ENCODE results near the gene UVRAG. TPM values are rescaled to one million over a fixed set of nuclear protein-coding genes. Genes with fewer than 3 reads are reported as not detected.

The UVRAG gene
- total and polyA plus RNA-seq, 2 of the 4 experiments (the other 2 are of a cell fraction): 5.6 to 10.9 TPM

DNA sequence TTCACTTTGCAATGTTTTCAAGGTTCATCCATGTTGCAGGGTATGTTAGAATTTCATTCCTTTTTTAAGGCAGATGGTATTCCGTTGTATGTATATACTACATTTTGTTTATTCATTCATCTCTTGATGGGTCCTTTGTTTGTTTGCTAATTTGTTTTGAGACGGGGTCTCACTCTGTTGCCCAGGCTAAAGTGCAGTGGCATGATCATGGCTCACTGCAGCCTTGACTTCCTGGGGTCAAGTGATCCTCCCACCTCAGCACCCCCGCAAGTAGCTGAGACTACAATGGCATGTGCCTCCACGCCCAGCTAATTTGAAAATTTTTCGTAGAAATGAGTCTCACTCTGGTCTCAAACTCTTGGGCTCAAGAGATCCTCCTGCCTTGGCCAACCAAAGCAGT is 6.2 kb downstream of the UVRAG start:
- H3K18ac ChIP-seq (ENCODE audit: low read depth, low read length): no peak overlapping the region
- H3K27ac ChIP-seq (ENCODE audit: insufficient read depth, low read length): no peak overlapping the region
- dilution Hi-C loops (cut with HindIII; ENCODE audit: low sequenced_read_pairs, unreplicated experiment): no loop called here
- no peak overlapping the region for H2BK15ac ChIP-seq (ENCODE audit: low read depth, low read length)
- peaks cover 18% of the 10 kb centered on the region for H4K20me1 ChIP-seq (ENCODE audit: insufficient read depth, low read length)
- no peak overlapping the region for H3K4me2 ChIP-seq (ENCODE audit: low read depth, low read length)
- no peak overlapping the region for H2AK5ac ChIP-seq (ENCODE audit: low read depth, low read length)
- no peaks in the 10 kb centered on the region for H3K36me3 ChIP-seq (ENCODE audit: control insufficient read depth, insufficient read depth, low read length)
- peaks cover 10% of the 10 kb centered on the region for H3K4me1 ChIP-seq (ENCODE audit: control insufficient read depth, insufficient read depth, low read length)
- H2BK120ac ChIP-seq (ENCODE audit: low read depth, low read length): no peak overlapping the region
- no peak overlapping the region for H4K5ac ChIP-seq (ENCODE audit: low read depth, low read length)
- H2AK9ac ChIP-seq (replicated peaks; ENCODE audit: low read depth, low read length, poor library complexity): peak overlapping the region; percentile 1
- no peak for ATAC-seq (ENCODE audit: low read depth)
- no TSS peak for BruUV-seq (replicated peaks)
- H3K27me3 ChIP-seq (ENCODE audit: control insufficient read depth, insufficient read depth, low read length): no peaks in the 10 kb centered on the region
- no peak overlapping the region for H4K8ac ChIP-seq (ENCODE audit: low read depth in 2 of 2, low read length in 2 of 2)
- no peak overlapping the region for H3K4me3 ChIP-seq (ENCODE audit: insufficient read depth, low read depth, low read length)
- H3K4ac ChIP-seq (ENCODE audit: low read depth, low read length): no peak overlapping the region
- H3K79me1 ChIP-seq (ENCODE audit: low read depth in 1 of 2, low read length in 2 of 2): peaks cover 29 to 69% of the 10 kb centered on the region in 2 experiments; a peak in 3 of 4 replicates
- H2BK5ac ChIP-seq (ENCODE audit: low read depth, low read length, poor library complexity, severe bottlenecking): no peak overlapping the region
- 0 out of 2 replicates have a peak, but pooled peaks cover 4% of the 10 kb centered on the region for H3K9me1 ChIP-seq (ENCODE audit: insufficient read depth, low read length)
- TF ChIP-seq CEBPB (IDR thresholded peaks at IDR 0.05; ENCODE audit: low read depth, low read length): no peak
- no peak for TF ChIP-seq NFE2L2 (IDR thresholded peaks at IDR 0.05; ENCODE audit: low read depth, low read length)
- no peaks in the 10 kb centered on the region for H3K9me3 ChIP-seq (ENCODE audit: control insufficient read depth, insufficient read depth, low read length)
- no peak overlapping the region for H3K9ac ChIP-seq (ENCODE audit: low read depth, low read length)
- H3K14ac ChIP-seq (replicated peaks; ENCODE audit: low read depth, low read length): no peak overlapping the region
- no peak overlapping the region for H3K56ac ChIP-seq (ENCODE audit: extremely low read depth, insufficient read depth, low read length)
- ChIA-PET POLR2A (ENCODE audit: unreplicated experiment) (no interaction called here), CTCF (no interaction called here)
- no peak for DNase-seq
- in situ Hi-C loops (cut with MboI; ENCODE audit: low sequenced_read_pairs): no loop called here
- intact Hi-C loops (cut with micrococcal nuclease): no loop called here
- H2BK20ac ChIP-seq (ENCODE audit: low read depth, low read length): no peak overlapping the region
- no peak overlapping the region for H4K91ac ChIP-seq (ENCODE audit: insufficient read depth, low read depth, low read length)
- WGBS, 2 experiments (ENCODE audit: extremely low coverage in 2 of 2, insufficient read length in 1 of 2): 88% methylated on average over 3 of the region's 5 CpGs; no CpG with 5 or more reads in 1 of the 2 experiments
- H2AFZ ChIP-seq (replicated peaks; ENCODE audit: low read length, poor library complexity): no peak overlapping the region
- 0 out of 2 replicates have a peak overlapping the region, but pooled peaks have one; percentile 55 for H3K23ac ChIP-seq (ENCODE audit: low read depth, low read length)

Measured in IMR-90 (cell line).